Esophagus squamous epithelium (tissue), 5 donors: ENCODE measurements around the gene CLEC2A. TPM values are rescaled to one million over a fixed set of nuclear protein-coding genes. Genes with fewer than 3 reads are reported as not detected.
A peak's percentile ranks its signal among the peaks of the same experiment; 100 is the strongest.

Experiments used
- DNase-seq: peaks from one replicate; lab custom pipeline; 2025; lab: John Stamatoyannopoulos, UW
- H3K27ac ChIP-seq, 4 donors: fragments of 200-600 bp; sonication (generic); one replicate each; pipeline ENCODE4 v1.5.1; 2016 to 2019; ENCODE audit warnings: mild to moderate bottlenecking in 1 of 4
- H3K27me3 ChIP-seq, 4 donors: fragments of 200-600 bp; sonication (generic); 1 replicate in 3 of 4; 2 replicates in 1 of 4; pipeline versions ENCODE4 v1.5.1 to v1.6.0; 2017 to 2021; ENCODE audit warnings: antibody characterized with exemption in 1 of 4
- H3K36me3 ChIP-seq, 3 donors: fragments of 200-600 bp; sonication (generic); one replicate each; pipeline ENCODE4 v1.5.1; 2016 to 2019
- H3K4me1 ChIP-seq, 3 donors: fragments of 200-600 bp; sonication (generic); one replicate each; pipeline ENCODE4 v1.5.1; 2017 to 2019
- H3K4me3 ChIP-seq, 4 donors: fragments of 200-600 bp; sonication (generic); 1 replicate in 3 of 4; 2 replicates in 1 of 4; pipeline ENCODE4 v1.5.1; 2016 to 2019; ENCODE audit warnings: mild to moderate bottlenecking in 2 of 4, moderate library complexity in 1 of 4
- H3K9me3 ChIP-seq, 3 donors: fragments of 200-600 bp; sonication (generic); one replicate each; pipeline ENCODE4 v1.5.1; 2016 to 2019
- POLR2A ChIP-seq, 4 donors: fragments of 450-650 bp; IDR thresholded peaks; one replicate each; pipeline ENCODE4 v1.6.1; 2017; ENCODE audit warnings: antibody characterized with exemption in 4 of 4, mild to moderate bottlenecking in 4 of 4, moderate library complexity in 3 of 4
- WGBS, 2 donors: methylation state at CpG; one replicate each; pipeline ENCODE4 v1.1.5; 2018; 5-methylcytosine and 5-hydroxymethylcytosine counted together
- intact Hi-C: fragments of 100-400 bp; cut with DNase I; formaldehyde crosslinking; loops from one replicate; pipeline ENCODE4 v1.15.0; 2022
- total RNA-seq, 4 donors: library from RNA; depleted of rRNA; stranded (reverse); fragments of >200 nt; gene quantifications; one replicate each; pipeline ENCODE4 v1.1.0, GENCODE V29; 2016
- TF ChIP-seq, protein P1 (sequence below), 6 experiments: fragments of 450-650 bp in 4 of 6; fragments of 200-600 bp in 2 of 6; sonication (generic) in 2 of 6; IDR thresholded peaks; one replicate each; pipeline ENCODE4 v1.5.1; 2016 to 2019; ENCODE audit warnings: antibody characterized with exemption in 6 of 6, mild to moderate bottlenecking in 4 of 6, moderate library complexity in 4 of 6
- donor health status: DM: yes; HTN: yes; CAD: no.

The CLEC2A gene
- total RNA-seq, 4 donors from 2014 or later = not detected

DNA sequence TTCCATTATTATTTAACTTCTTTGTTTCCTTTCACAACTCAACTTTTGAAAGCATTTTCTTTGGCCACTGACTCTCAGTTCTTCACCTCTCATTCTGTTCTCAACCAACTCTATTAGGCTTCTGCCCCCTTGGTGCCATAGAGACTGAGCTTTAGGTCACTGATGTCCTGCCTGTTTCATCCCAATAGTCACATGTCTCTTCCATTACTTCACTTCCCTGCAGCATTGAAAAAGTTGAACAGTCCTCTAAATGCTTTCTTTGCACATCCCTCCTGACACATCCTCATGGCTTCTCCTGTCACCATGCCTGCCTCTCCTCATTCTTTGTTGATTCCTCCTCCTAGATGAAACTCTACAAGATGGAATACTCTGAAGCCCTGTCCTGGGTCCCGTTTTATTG lies 41.8 kb upstream of the CLEC2A start:
- TF ChIP-seq, protein P1, sequence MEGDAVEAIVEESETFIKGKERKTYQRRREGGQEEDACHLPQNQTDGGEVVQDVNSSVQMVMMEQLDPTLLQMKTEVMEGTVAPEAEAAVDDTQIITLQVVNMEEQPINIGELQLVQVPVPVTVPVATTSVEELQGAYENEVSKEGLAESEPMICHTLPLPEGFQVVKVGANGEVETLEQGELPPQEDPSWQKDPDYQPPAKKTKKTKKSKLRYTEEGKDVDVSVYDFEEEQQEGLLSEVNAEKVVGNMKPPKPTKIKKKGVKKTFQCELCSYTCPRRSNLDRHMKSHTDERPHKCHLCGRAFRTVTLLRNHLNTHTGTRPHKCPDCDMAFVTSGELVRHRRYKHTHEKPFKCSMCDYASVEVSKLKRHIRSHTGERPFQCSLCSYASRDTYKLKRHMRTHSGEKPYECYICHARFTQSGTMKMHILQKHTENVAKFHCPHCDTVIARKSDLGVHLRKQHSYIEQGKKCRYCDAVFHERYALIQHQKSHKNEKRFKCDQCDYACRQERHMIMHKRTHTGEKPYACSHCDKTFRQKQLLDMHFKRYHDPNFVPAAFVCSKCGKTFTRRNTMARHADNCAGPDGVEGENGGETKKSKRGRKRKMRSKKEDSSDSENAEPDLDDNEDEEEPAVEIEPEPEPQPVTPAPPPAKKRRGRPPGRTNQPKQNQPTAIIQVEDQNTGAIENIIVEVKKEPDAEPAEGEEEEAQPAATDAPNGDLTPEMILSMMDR (IDR thresholded peaks at IDR 0.05) = no peak
- TF ChIP-seq POLR2A (IDR thresholded peaks at IDR 0.05) = no peak
- 47 to 65% methylated on average over 1 of the region's 1 CpG for WGBS, 2 donors
- Histone ChIP-seq H3K27me3 (no peaks in the 10 kb centered on the region), H3K9me3 (no peaks in the 10 kb centered on the region), H3K4me1 (no peaks in the 10 kb centered on the region), H3K36me3 (no peaks in the 10 kb centered on the region), H3K4me3 (no peak overlapping the region), H3K27ac (no peak overlapping the region)
- intact Hi-C loops = no loop called here
- no peak for DNase-seq

DNA sequence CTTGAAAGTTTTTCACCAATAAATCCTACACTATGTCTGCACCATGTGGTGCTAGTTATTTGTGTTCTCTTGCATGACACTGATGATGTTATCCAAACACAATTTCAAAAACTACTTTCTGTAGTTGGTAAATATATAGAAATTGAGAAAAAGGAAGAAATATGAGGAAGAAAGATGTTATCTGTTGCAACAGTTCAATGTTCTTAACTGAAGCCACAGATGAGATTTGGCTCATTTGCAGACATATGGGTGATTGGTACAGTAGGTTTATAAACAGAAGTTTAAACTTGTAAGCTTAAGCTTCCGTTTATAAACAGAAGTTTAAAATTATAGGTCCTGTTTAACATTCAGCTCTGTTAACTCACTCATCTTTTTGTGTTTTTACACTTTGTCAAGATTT lies 39.0 kb upstream of the CLEC2A start, which contains the start of gene CLEC12A:
Gene CLEC12A, plus strand, starts transcription at position 229 of the 400 bp plus-strand sequence. CDS start 188 bp downstream, outside the sequence.
- 50 to 60% methylated on average over 1 of the region's 1 CpG for WGBS, 2 donors
- H3K36me3 ChIP-seq = no peaks in the 10 kb centered on the region
- DNase-seq = no peak
- TF ChIP-seq, protein P1 (IDR thresholded peaks at IDR 0.05) = no peak
- TF ChIP-seq POLR2A (IDR thresholded peaks at IDR 0.05) = peak in 1 of 4 donors; percentile 20
- intact Hi-C loops = no loop called here
- no peak within 1 kb of the TSS for H3K4me3 ChIP-seq
- no peak within 1 kb of the TSS for H3K27ac ChIP-seq
- H3K27me3 ChIP-seq = no peaks in the 10 kb centered on the region
- no peaks in the 10 kb centered on the region for H3K9me3 ChIP-seq
- no peaks in the 10 kb centered on the region for H3K4me1 ChIP-seq

DNA sequence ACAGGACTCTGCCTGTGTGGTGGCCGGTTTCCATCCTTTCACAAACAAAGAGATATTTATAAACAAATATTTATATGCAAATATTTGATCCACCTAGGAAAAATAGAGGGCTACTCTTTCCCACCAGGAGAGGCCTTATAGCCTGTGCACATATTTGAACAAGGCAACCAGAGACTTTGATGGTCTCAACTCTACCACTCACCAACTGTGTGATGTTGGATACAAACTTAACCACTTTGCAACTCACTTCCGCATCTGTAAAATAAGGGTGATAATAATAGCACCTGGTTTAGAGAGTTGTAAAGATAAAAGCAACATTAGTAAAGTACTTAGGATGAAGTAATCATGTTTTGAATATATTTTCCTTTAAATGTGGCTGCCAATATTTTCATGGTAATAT lies 37.5 kb upstream of the CLEC2A start:
- H3K27me3 ChIP-seq = no peaks in the 10 kb centered on the region
- H3K4me1 ChIP-seq = no peaks in the 10 kb centered on the region
- whole genome bisulfite sequencing, 2 donors = 62 to 82% methylated on average over 2 of the region's 2 CpGs
- no peak for DNase-seq
- no peak overlapping the region for H3K27ac ChIP-seq
- intact Hi-C loops = no loop called here
- no peak overlapping the region for H3K4me3 ChIP-seq
- TF ChIP-seq, protein P1 (IDR thresholded peaks at IDR 0.05) = no peak
- no peak for TF ChIP-seq POLR2A (IDR thresholded peaks at IDR 0.05)
- H3K9me3 ChIP-seq = no peaks in the 10 kb centered on the region
- no peaks in the 10 kb centered on the region for H3K36me3 ChIP-seq

DNA sequence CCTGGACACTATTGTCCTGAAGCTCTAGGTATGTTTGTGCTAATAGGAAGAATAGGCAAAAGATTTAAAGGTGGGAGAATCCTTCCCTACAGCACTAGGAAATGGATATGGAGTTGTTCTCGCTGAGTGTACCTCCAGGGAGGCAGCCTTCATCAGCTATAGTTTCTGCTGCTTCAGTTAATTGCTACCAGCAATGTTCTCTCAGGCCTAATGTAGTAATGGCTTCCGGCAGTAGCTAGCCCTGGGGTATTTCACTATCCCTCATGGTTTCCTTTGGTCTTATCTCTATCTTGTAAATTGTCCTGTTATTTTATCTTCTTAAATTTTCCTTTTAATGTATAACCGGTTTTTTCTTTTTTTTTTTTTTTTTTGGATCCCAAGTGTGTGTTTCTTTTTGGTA lies 29.7 kb upstream of the CLEC2A start:
- Histone ChIP-seq H3K9me3 (no peaks in the 10 kb centered on the region), H3K4me3 (no peak overlapping the region), H3K27ac (no peak overlapping the region), H3K27me3 (no peaks in the 10 kb centered on the region), H3K36me3 (no peaks in the 10 kb centered on the region), H3K4me1 (no peaks in the 10 kb centered on the region)
- DNase-seq = no peak
- 85 to 90% methylated on average over 3 of the region's 3 CpGs for WGBS, 2 donors
- TF ChIP-seq, protein P1 (IDR thresholded peaks at IDR 0.05) = no peak
- TF ChIP-seq POLR2A (IDR thresholded peaks at IDR 0.05) = no peak
- intact Hi-C loops = no loop called here

DNA sequence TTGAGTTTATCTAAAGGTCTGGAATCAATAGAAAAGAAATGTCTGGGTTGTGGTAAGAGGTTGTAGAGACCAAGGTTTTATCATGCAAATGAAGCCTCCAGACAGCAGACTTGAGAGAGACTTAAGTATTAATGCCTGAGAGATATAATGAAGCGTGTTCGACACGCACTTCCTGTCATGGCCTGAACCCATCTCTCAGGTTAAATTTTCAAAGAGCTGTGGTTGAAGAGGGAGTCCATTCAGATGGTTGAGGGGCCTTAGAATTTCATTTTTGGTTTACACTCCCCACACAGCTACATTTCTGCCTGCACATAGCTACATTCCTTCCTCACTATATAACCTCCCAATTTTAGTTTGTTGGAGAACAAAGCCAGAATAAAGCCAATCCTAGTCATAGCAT lies 28.9 kb upstream of the CLEC2A start:
- 88 to 91% methylated on average over 3 of the region's 3 CpGs for WGBS, 2 donors
- Histone ChIP-seq H3K27me3 (no peaks in the 10 kb centered on the region), H3K36me3 (no peaks in the 10 kb centered on the region), H3K4me1 (no peaks in the 10 kb centered on the region), H3K4me3 (no peak overlapping the region), H3K27ac (no peak overlapping the region), H3K9me3 (no peaks in the 10 kb centered on the region)
- no peak for TF ChIP-seq POLR2A (IDR thresholded peaks at IDR 0.05)
- TF ChIP-seq, protein P1 (IDR thresholded peaks at IDR 0.05) = no peak
- no peak for DNase-seq
- intact Hi-C loops = no loop called here
